NCI-H128 (cell line): ENCODE data around the gene CORO2A.
"Not testable (repeated sequence)": the region's sequence is repeated elsewhere in the genome, so short reads cannot be mapped to it uniquely, and the experiment has no call there.

Experiments
- DNase-seq: peaks from one replicate; lab custom pipeline; 2025; ENCODE audit not compliant: unreplicated experiment; lab: John Stamatoyannopoulos, UW

The CORO2A gene

GRCh38 chr9:98087420-98088354, 104.8 kb downstream of the CORO2A start:
- no peak for DNase-seq

- no peak for DNase-seq
Measured at GRCh38 chr9:98086461-98086860, 106.0 kb downstream of the CORO2A start.

- DNase-seq = no peak
Measured at GRCh38 chr9:98085944-98086343, 106.5 kb downstream of the CORO2A start.

- DNase-seq = no peak
Measured at GRCh38 chr9:98085058-98085457, 107.4 kb downstream of the CORO2A start.

- DNase-seq = no peak
Measured at GRCh38 chr9:98084396-98084795, 108.0 kb downstream of the CORO2A start.

GRCh38 chr9:98083566-98084183, 108.8 kb downstream of the CORO2A start:
- no peak for DNase-seq

GRCh38 chr9:98083061-98083501, 109.4 kb downstream of the CORO2A start:
- DNase-seq = no peak

GRCh38 chr9:98081477-98082219, 110.8 kb downstream of the CORO2A start:
- no peak for DNase-seq

- DNase-seq = no peak
Measured at GRCh38 chr9:98080780-98081179, 111.7 kb downstream of the CORO2A start.

GRCh38 chr9:98080326-98080725, 112.1 kb downstream of the CORO2A start:
- no peak for DNase-seq

GRCh38 chr9:98078895-98079294, 113.5 kb downstream of the CORO2A start:
- no peak for DNase-seq

- not testable (repeated sequence) for DNase-seq
Measured at GRCh38 chr9:98076514-98076890, 115.9 kb downstream of the CORO2A start.

GRCh38 chr9:98075332-98075805, 117.1 kb downstream of the CORO2A start:
- DNase-seq = no peak

- peak; percentile 17 for DNase-seq
Measured at GRCh38 chr9:98074115-98074990, 118.1 kb downstream of the CORO2A start.

- DNase-seq = no peak
Measured at GRCh38 chr9:98071737-98072136, 120.7 kb downstream of the CORO2A start.
